Mesothelial cell of epicardium (in vitro differentiated cells): ENCODE results near the gene FRS3. TPM values are rescaled to one million over a fixed set of nuclear protein-coding genes. Genes with fewer than 3 reads are reported as not detected.

Source experiments
- DNase-seq, 2 experiments: peaks; one replicate each; pipeline ENCODE4 v3.0.0; 2021; ENCODE audit warnings: low spot score in 2 of 2; ENCODE audit not compliant: unreplicated experiment in 2 of 2
- H3K27ac Mint-ChIP-seq: 2 replicates; pipeline ENCODE4 v1.8.0; 2021; ENCODE audit warnings: mixed read lengths
- H3K27me3 Mint-ChIP-seq: 2 replicates; pipeline ENCODE4 v1.8.0; 2021; ENCODE audit warnings: low read depth, mixed read lengths
- H3K36me3 Mint-ChIP-seq: 2 replicates; pipeline ENCODE4 v1.8.0; 2021; ENCODE audit warnings: mixed read lengths
- H3K4me1 Mint-ChIP-seq: 2 replicates; pipeline ENCODE4 v1.8.0; 2021; ENCODE audit warnings: mixed read lengths
- H3K4me3 Mint-ChIP-seq: 2 replicates; pipeline ENCODE4 v1.8.0; 2021; ENCODE audit warnings: mild to moderate bottlenecking, moderate library complexity, mixed read lengths
- H3K9me3 Mint-ChIP-seq: 2 replicates; pipeline ENCODE4 v1.8.0; 2021; ENCODE audit warnings: mixed read lengths
- CTCF ChIP-seq: fragments of 200-600 bp; sonication (generic); IDR thresholded peaks from one replicate; pipeline ENCODE4 v1.5.0; 2021; ENCODE audit warnings: antibody characterized with exemption; ENCODE audit not compliant: unreplicated experiment
- total RNA-seq: library from RNA; stranded (reverse); gene quantifications from 3 replicates; pipeline ENCODE4 v1.2.1, GENCODE V29; 2021

Gene FRS3
- total RNA-seq, 1 donor from 2014 or later, result 6.8 TPM

- DNase-seq, result no peak
- H3K4me1 Mint-ChIP-seq, result peaks cover 12% of the 10 kb centered on the region
- no peaks in the 10 kb centered on the region for H3K9me3 Mint-ChIP-seq
- no peak overlapping the region for H3K27ac Mint-ChIP-seq
- H3K4me3 Mint-ChIP-seq, result no peak overlapping the region
- H3K36me3 Mint-ChIP-seq, result no peaks in the 10 kb centered on the region
- no peak for TF ChIP-seq CTCF
- H3K27me3 Mint-ChIP-seq, result peaks cover 34% of the 10 kb centered on the region
These were observed 23.3 kb downstream of the FRS3 start for GRCh38 chr6:41756354-41756753.

DNA sequence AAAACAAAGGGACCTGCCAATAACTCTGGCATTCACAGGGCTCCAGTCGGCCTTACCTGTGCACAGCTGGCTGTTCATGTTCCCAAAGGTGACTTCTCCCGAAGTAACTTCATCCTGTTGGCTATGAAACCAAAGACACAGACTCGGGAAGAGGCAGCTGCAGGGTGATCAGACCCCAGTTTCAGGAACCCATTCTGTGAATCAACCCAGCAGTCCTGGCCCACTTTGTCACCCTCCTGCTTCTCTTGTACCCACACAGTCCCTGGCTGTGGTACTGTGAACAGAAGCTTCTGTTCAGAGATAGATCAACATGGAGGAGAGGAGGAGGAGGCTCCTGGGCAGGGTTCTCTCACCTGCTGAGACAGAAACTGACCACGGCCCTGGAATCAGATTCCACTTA is 23.8 kb downstream of the FRS3 start:
- Mint-ChIP-seq H3K27me3 (peaks cover 34% of the 10 kb centered on the region), H3K4me1 (peaks cover 12% of the 10 kb centered on the region), H3K36me3 (no peaks in the 10 kb centered on the region), H3K9me3 (no peaks in the 10 kb centered on the region), H3K27ac (no peak overlapping the region), H3K4me3 (no peak overlapping the region)
- no peak for TF ChIP-seq CTCF
- no peak for DNase-seq

- peaks cover 31% of the 10 kb centered on the region for H3K27me3 Mint-ChIP-seq
- H3K4me3 Mint-ChIP-seq, result no peak overlapping the region
- H3K4me1 Mint-ChIP-seq, result peaks cover 2% of the 10 kb centered on the region
- TF ChIP-seq CTCF, result no peak
- DNase-seq, result no peak
- no peaks in the 10 kb centered on the region for H3K36me3 Mint-ChIP-seq
- H3K9me3 Mint-ChIP-seq, result peaks cover 6% of the 10 kb centered on the region
- no peak overlapping the region for H3K27ac Mint-ChIP-seq
These were observed 29.3 kb downstream of the FRS3 start for GRCh38 chr6:41750374-41750773.

DNA sequence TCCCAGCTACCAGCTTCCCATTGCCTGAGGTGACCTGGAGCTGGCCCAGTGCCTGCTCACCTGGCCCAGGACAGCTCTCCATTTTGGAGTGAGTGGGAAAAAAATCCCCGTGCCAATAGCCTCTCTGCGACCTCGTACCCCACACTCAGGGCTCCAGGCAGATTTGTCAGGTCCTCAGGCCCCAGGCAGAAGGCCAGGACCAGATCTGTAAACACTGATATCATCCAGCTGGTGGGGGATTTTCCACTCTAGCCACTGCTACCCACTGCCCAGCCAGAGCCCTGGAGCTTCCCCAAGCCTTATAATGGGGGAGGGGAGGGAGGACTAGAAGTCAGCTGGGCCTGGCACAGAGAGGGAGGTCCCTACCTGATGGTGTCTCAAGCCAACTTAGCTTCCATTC is 31.2 kb downstream of the FRS3 start:
- no peak overlapping the region for H3K4me3 Mint-ChIP-seq
- H3K36me3 Mint-ChIP-seq, result no peaks in the 10 kb centered on the region
- peaks cover 2% of the 10 kb centered on the region for H3K4me1 Mint-ChIP-seq

GRCh38 chr6:41748102-41748477 is 31.6 kb downstream of the FRS3 start:
- Mint-ChIP-seq H3K4me3 (no peak overlapping the region), H3K4me1 (peaks cover 2% of the 10 kb centered on the region)
- DNase-seq, result no peak

More for the DNA sequence above, 31.2 kb downstream of the FRS3 start:
- no peak for TF ChIP-seq CTCF
- Mint-ChIP-seq H3K9me3 (peaks cover 6% of the 10 kb centered on the region), H3K27me3 (peaks cover 19% of the 10 kb centered on the region), H3K27ac (no peak overlapping the region)
- no peak for DNase-seq

More at GRCh38 chr6:41748102-41748477, 31.6 kb downstream of the FRS3 start:
- no peak overlapping the region for H3K27ac Mint-ChIP-seq
- H3K9me3 Mint-ChIP-seq, result peaks cover 6% of the 10 kb centered on the region
- H3K27me3 Mint-ChIP-seq, result peaks cover 14% of the 10 kb centered on the region
- no peaks in the 10 kb centered on the region for H3K36me3 Mint-ChIP-seq
- TF ChIP-seq CTCF, result no peak
